Measurements from ENCODE around the gene TUBB. TPM values are rescaled to one million over a fixed set of nuclear protein-coding genes. Genes with fewer than 3 reads are reported as not detected.
A peak's percentile ranks its signal among the peaks of the same experiment; 100 is the strongest.

TUBB gene
- total and polyA plus RNA-seq, 9 of the 15 experiments (the other 6 are each of a cell fraction or from before 2014, with no cell fraction given) = 971 to 2,870 (median 1,478) TPM

DNA sequence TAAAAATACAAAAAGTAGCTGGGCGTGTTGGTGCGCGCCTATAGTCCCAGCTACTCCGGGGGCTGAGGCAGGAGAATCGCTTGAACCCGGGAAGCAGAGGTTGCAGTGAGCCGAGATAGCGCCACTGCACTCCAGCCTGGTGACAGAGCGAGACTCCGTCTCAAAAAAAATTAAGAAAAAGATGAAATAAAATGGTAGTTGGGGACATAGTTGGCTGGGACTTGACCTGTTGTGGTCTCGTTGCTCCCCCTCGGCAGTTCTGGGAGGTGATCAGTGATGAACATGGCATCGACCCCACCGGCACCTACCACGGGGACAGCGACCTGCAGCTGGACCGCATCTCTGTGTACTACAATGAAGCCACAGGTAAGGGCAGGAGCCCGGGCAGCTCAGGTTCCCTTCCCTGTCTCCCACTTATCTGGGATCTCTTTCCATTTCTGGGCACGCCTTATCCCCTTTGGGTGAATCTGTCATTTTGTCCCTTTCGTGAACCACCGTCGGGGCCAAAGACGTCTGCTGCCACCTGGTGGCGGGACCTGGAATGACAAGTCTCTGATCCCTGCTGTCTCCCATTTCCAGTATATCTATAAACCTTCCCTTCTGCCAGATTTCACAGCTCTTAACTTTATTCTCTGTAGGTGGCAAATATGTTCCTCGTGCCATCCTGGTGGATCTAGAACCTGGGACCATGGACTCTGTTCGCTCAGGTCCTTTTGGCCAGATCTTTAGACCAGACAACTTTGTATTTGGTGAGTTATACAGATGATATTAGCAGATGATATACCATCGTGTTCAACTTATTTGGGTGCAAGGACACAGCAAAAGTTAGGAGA lies 2.3 kb downstream of the TUBB start (continued):
- TF ChIP-seq, protein P1, sequence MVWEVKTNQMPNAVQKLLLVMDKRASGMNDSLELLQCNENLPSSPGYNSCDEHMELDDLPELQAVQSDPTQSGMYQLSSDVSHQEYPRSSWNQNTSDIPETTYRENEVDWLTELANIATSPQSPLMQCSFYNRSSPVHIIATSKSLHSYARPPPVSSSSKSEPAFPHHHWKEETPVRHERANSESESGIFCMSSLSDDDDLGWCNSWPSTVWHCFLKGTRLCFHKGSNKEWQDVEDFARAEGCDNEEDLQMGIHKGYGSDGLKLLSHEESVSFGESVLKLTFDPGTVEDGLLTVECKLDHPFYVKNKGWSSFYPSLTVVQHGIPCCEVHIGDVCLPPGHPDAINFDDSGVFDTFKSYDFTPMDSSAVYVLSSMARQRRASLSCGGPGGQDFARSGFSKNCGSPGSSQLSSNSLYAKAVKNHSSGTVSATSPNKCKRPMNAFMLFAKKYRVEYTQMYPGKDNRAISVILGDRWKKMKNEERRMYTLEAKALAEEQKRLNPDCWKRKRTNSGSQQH (CRISPR knock-in tag; IDR thresholded peaks at IDR 0.05) = no peak
- TF ChIP-seq CREBBP (IDR thresholded peaks at IDR 0.05; ENCODE audit: low read depth, low read length) = no peak
- TF ChIP-seq, protein P2, sequence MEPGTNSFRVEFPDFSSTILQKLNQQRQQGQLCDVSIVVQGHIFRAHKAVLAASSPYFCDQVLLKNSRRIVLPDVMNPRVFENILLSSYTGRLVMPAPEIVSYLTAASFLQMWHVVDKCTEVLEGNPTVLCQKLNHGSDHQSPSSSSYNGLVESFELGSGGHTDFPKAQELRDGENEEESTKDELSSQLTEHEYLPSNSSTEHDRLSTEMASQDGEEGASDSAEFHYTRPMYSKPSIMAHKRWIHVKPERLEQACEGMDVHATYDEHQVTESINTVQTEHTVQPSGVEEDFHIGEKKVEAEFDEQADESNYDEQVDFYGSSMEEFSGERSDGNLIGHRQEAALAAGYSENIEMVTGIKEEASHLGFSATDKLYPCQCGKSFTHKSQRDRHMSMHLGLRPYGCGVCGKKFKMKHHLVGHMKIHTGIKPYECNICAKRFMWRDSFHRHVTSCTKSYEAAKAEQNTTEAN (CRISPR knock-in tag; IDR thresholded peaks at IDR 0.05) = no peak
- no peak for TF ChIP-seq KAT2B (IDR thresholded peaks at IDR 0.05; ENCODE audit: low read depth, low read length)
- TF ChIP-seq FIP1L1 (IDR thresholded peaks at IDR 0.05; ENCODE audit: low read depth, low read length, poor library complexity, severe bottlenecking) = peak; percentile 39
- TF ChIP-seq ZNF140 (CRISPR knock-in tag; IDR thresholded peaks at IDR 0.05) = no peak
- TF ChIP-seq, protein P3, sequence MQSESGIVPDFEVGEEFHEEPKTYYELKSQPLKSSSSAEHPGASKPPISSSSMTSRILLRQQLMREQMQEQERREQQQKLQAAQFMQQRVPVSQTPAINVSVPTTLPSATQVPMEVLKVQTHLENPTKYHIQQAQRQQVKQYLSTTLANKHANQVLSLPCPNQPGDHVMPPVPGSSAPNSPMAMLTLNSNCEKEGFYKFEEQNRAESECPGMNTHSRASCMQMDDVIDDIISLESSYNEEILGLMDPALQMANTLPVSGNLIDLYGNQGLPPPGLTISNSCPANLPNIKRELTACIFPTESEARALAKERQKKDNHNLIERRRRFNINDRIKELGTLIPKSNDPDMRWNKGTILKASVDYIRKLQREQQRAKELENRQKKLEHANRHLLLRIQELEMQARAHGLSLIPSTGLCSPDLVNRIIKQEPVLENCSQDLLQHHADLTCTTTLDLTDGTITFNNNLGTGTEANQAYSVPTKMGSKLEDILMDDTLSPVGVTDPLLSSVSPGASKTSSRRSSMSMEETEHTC (IDR thresholded peaks at IDR 0.05) = no peak
- 0 out of 2 replicates have a peak, but pooled peaks have one; percentile 49 for TF ChIP-seq KLF16 (IDR thresholded peaks at IDR 0.05)
- TF ChIP-seq HDAC8 (tag; IDR thresholded peaks at IDR 0.05) = no peak
- no peak for TF ChIP-seq ZNF133 (CRISPR knock-in tag; IDR thresholded peaks at IDR 0.05)
- TF ChIP-seq BRCA1 (IDR thresholded peaks at IDR 0.05) = no peak
- TF ChIP-seq BRCA1 (CRISPR knock-in tag; IDR thresholded peaks at IDR 0.05) = 0 out of 2 replicates have a peak, but pooled peaks have one; percentile 83
- peak; percentile 73; the same call in 1 of the 2 replicates for TF ChIP-seq ARID2 (IDR thresholded peaks at IDR 0.05)
- no peak for TF ChIP-seq HNRNPL (IDR thresholded peaks at IDR 0.05; ENCODE audit: low read depth, low read length)
- TF ChIP-seq SMAD4 (CRISPR knock-in tag; conservative IDR thresholded peaks at IDR 0.05) = peak; percentile 25; the same call in 1 of the 2 replicates
- TF ChIP-seq CGGBP1 (CRISPR knock-in tag; IDR thresholded peaks at IDR 0.05) = no peak
- no peak for TF ChIP-seq ZNF583 (CRISPR knock-in tag; IDR thresholded peaks at IDR 0.05)
- no peak for TF ChIP-seq ATF1 (CRISPR knock-in tag; IDR thresholded peaks at IDR 0.05)
- peak; percentile 24; the same call in 1 of the 2 replicates for TF ChIP-seq ATF1 (tag; IDR thresholded peaks at IDR 0.05)
- TF ChIP-seq SNIP1 (IDR thresholded peaks at IDR 0.05; ENCODE audit: low read depth) = no peak
- TF ChIP-seq TAF1 (IDR thresholded peaks at IDR 0.05; ENCODE audit: control insufficient read depth, extremely low read depth, insufficient read depth, low read length, severe bottlenecking) = no peak
- TF ChIP-seq RBM25 (IDR thresholded peaks at IDR 0.05; ENCODE audit: low read depth, low read length, severe bottlenecking) = no peak
- TF ChIP-seq CAMTA2 (CRISPR knock-in tag; conservative IDR thresholded peaks at IDR 0.05) = no peak
- no peak for TF ChIP-seq MIER1 (IDR thresholded peaks at IDR 0.05; ENCODE audit: low read depth)
- TF ChIP-seq ZBTB26 (CRISPR knock-in tag; IDR thresholded peaks at IDR 0.05) = no peak

Data from K562 (cell line).